Measurements from ENCODE around the gene FNBP1.

DNA sequence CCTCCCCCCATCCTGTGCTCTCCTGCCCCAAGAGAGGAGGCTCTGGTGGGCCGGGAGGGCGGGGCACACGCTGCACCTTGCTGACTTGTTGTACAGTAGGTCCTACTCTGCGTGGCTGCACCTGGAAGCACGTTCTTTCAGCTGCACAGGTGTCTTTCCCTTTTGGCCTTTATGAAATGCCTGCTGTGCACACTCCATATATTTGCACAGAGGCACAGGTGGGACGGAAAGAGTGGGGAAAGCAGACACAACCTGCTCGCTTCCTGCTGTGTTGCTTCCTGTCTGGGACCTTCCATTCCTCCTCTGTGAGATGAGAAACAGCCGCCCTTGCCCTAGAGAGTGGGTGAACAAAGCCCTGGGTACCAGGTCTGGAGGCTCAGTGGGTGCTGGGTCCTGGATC is 203.0 kb downstream of the FNBP1 start:
- TF ChIP-seq, protein P1, sequence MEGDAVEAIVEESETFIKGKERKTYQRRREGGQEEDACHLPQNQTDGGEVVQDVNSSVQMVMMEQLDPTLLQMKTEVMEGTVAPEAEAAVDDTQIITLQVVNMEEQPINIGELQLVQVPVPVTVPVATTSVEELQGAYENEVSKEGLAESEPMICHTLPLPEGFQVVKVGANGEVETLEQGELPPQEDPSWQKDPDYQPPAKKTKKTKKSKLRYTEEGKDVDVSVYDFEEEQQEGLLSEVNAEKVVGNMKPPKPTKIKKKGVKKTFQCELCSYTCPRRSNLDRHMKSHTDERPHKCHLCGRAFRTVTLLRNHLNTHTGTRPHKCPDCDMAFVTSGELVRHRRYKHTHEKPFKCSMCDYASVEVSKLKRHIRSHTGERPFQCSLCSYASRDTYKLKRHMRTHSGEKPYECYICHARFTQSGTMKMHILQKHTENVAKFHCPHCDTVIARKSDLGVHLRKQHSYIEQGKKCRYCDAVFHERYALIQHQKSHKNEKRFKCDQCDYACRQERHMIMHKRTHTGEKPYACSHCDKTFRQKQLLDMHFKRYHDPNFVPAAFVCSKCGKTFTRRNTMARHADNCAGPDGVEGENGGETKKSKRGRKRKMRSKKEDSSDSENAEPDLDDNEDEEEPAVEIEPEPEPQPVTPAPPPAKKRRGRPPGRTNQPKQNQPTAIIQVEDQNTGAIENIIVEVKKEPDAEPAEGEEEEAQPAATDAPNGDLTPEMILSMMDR (IDR thresholded peaks at IDR 0.05; ENCODE audit: insufficient read depth, low read depth, low read length) = no peak
- no peak for TF ChIP-seq EZH2 (IDR thresholded peaks at IDR 0.05; ENCODE audit: insufficient read depth, low read length)
